ENCODE data around the gene INPP5E.

INPP5E gene

GRCh38 chr9:136399176-136400037 lies 40.2 kb downstream of the INPP5E start:
- peaks cover 63% of the 10 kb centered on the region for H3K4me1 Mint-ChIP-seq
- peak overlapping the region; percentile 7 to 87 for H3K27ac Mint-ChIP-seq

GRCh38 chr9:136398286-136398685 lies 41.4 kb downstream of the INPP5E start:
- Mint-ChIP-seq H3K9me3 (no peaks in the 10 kb centered on the region), H3K4me1 (peaks cover 51% of the 10 kb centered on the region), H3K27me3 (no peaks in the 10 kb centered on the region), H3K27ac (no peak overlapping the region), H3K4me3 (peak overlapping the region; percentile 91 to 93)
- DNase-seq (no peak), ATAC-seq (no peak)

More at GRCh38 chr9:136399176-136400037, 40.2 kb downstream of the INPP5E start:
- peak; percentile 32 to 61 for DNase-seq
- Mint-ChIP-seq H3K27me3 (no peaks in the 10 kb centered on the region), H3K9me3 (no peaks in the 10 kb centered on the region), H3K4me3 (peak overlapping the region; percentile 91 to 93)
- ATAC-seq = peak; percentile 40

- ATAC-seq (no peak), DNase-seq (no peak)
- no peaks in the 10 kb centered on the region for H3K9me3 Mint-ChIP-seq
- H3K27ac Mint-ChIP-seq = no peak overlapping the region
- H3K4me1 Mint-ChIP-seq = peaks cover 47% of the 10 kb centered on the region
- H3K4me3 Mint-ChIP-seq = peak overlapping the region in 1 of 2 donors; percentile 15
- no peaks in the 10 kb centered on the region for H3K27me3 Mint-ChIP-seq
Measured at GRCh38 chr9:136397643-136398042, 42.0 kb downstream of the INPP5E start.

- Mint-ChIP-seq H3K9me3 (no peaks in the 10 kb centered on the region), H3K4me1 (peaks cover 32% of the 10 kb centered on the region), H3K27me3 (no peaks in the 10 kb centered on the region), H3K27ac (no peak overlapping the region), H3K4me3 (no peak overlapping the region)
- no peak for DNase-seq
- ATAC-seq = no peak
Measured at GRCh38 chr9:136396219-136396515, 43.5 kb downstream of the INPP5E start.

GRCh38 chr9:136395345-136396218 lies 44.1 kb downstream of the INPP5E start:
- Mint-ChIP-seq H3K4me1 (peaks cover 26% of the 10 kb centered on the region), H3K4me3 (no peak overlapping the region), H3K27ac (no peak overlapping the region), H3K27me3 (no peaks in the 10 kb centered on the region), H3K9me3 (no peaks in the 10 kb centered on the region)
- ATAC-seq (no peak), DNase-seq (no peak)

- no peaks in the 10 kb centered on the region for H3K27me3 Mint-ChIP-seq
- no peak overlapping the region for H3K27ac Mint-ChIP-seq
- ATAC-seq (no peak), DNase-seq (no peak)
- peaks cover 23% of the 10 kb centered on the region for H3K4me1 Mint-ChIP-seq
- H3K4me3 Mint-ChIP-seq = no peak overlapping the region
- H3K9me3 Mint-ChIP-seq = no peaks in the 10 kb centered on the region
Measured at GRCh38 chr9:136395020-136395340, 44.7 kb downstream of the INPP5E start.

- no peaks in the 10 kb centered on the region for H3K27me3 Mint-ChIP-seq
- H3K27ac Mint-ChIP-seq = peak overlapping the region in 1 of 2 donors; percentile 12
- no peak overlapping the region for H3K4me3 Mint-ChIP-seq
Measured at GRCh38 chr9:136394312-136395019, 45.2 kb downstream of the INPP5E start.

DNA sequence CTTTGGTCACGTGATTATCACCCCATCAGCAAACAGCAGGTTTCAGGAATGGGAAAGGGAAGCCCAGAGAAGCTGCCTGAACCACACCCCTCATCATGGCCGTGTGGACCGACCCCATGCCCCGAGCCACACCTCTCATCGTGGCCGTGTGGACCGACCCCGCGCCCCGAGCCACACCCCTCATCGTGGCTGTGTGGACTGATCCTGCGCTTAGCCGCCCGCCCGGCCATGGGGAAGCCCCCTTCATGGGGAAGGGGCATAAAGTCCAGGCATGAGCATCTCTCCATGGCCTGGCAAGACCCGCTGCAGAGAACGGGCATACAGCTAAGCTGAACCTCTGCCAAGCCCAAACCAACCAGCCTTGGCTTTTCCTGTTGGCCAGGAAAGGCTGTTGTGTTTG lies 46.1 kb downstream of the INPP5E start:
- peak overlapping the region in 1 of 2 donors; percentile 27 for H3K27ac Mint-ChIP-seq
- ATAC-seq (no peak), DNase-seq (no peak)
- peaks cover 13% of the 10 kb centered on the region for H3K4me1 Mint-ChIP-seq
- H3K9me3 Mint-ChIP-seq = no peaks in the 10 kb centered on the region
- no peak overlapping the region for H3K4me3 Mint-ChIP-seq
- H3K27me3 Mint-ChIP-seq = no peaks in the 10 kb centered on the region

More at GRCh38 chr9:136394312-136395019, 45.2 kb downstream of the INPP5E start:
- Mint-ChIP-seq H3K9me3 (no peaks in the 10 kb centered on the region), H3K4me1 (peaks cover 23% of the 10 kb centered on the region)
- DNase-seq (no peak), ATAC-seq (no peak)

GRCh38 chr9:136392538-136393449 lies 46.9 kb downstream of the INPP5E start:
- ATAC-seq (no peak), DNase-seq (no peak)
- Mint-ChIP-seq H3K4me3 (no peak overlapping the region), H3K27me3 (no peaks in the 10 kb centered on the region), H3K4me1 (peaks cover 7% of the 10 kb centered on the region), H3K9me3 (no peaks in the 10 kb centered on the region), H3K27ac (peak overlapping the region in 1 of 2 donors; percentile 27)

DNA sequence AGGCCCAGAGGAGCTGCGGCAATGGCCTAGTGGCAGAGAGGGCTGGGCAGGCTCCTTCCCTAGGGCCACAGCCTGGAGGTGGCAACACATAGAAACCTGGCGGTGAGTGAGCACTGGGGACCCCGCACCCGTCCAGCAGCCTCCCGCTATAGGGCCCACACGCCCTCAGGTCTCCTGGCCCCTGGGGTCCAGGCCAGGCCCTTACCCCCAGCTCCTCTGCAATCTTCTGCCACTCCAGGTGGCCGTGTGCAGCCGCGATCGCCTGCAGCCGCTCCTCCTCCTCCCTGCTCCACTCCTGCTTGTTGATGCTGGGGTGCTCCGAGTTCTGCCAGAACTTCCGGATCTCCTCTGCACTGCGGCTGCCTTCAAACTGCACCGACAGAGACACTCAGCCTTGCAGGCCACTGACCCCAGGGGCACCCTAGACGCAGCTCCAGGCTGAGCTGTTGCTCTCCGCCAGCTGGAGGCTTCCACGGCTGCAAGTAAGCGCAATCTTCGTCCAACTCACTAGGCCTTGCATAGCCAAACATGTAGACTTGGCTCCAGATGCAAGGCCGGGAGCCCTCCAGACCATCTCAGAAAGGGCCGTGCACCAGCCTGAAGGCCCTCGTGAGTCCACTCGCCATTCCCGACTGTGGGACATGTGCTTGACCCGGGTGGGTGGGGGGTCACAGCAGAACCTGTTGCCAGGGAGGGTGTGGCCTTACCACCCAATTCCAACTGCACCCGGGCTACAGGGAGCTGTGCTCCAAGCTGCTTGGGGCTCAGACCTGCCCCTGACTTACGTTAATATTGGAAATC lies 47.7 kb downstream of the INPP5E start:
- ATAC-seq = no peak
- H3K27ac Mint-ChIP-seq = no peak overlapping the region

GRCh38 chr9:136389396-136389795 lies 50.2 kb downstream of the INPP5E start:
- DNase-seq (no peak), ATAC-seq (no peak)
- H3K4me1 Mint-ChIP-seq = peaks cover 28% of the 10 kb centered on the region
- no peak overlapping the region for H3K4me3 Mint-ChIP-seq
- H3K27me3 Mint-ChIP-seq = no peaks in the 10 kb centered on the region
- no peaks in the 10 kb centered on the region for H3K9me3 Mint-ChIP-seq
- H3K27ac Mint-ChIP-seq = no peak overlapping the region

More for the DNA sequence above, 47.7 kb downstream of the INPP5E start:
- H3K4me3 Mint-ChIP-seq = no peak overlapping the region
- H3K4me1 Mint-ChIP-seq = peaks cover 9% of the 10 kb centered on the region
- no peaks in the 10 kb centered on the region for H3K9me3 Mint-ChIP-seq
- DNase-seq = no peak
- no peaks in the 10 kb centered on the region for H3K27me3 Mint-ChIP-seq

DNA sequence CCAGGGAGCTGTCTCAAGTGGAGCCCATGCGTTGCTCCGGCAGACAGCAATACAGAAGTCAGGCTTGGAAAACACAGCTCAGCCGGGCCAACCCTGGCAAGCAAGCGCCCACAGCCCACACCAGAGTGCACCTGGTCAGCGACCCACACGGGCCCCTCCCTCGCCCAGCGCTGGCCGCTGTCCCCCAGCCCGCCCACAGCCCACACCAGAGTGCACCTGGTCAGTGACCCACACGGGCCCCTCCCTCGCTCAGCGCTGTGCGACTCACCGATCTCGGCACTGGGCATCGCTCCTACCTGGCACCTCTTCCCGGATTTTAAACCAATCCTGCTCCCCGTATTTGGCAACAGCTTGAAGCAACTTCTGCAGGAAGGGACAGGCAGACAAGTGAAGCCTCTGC lies 52.4 kb downstream of the INPP5E start:
- DNase-seq (no peak), ATAC-seq (no peak)
- Mint-ChIP-seq H3K27ac (no peak overlapping the region), H3K27me3 (no peaks in the 10 kb centered on the region), H3K4me1 (peaks cover 34% of the 10 kb centered on the region), H3K4me3 (no peak overlapping the region), H3K9me3 (no peaks in the 10 kb centered on the region)

- H3K9me3 Mint-ChIP-seq = no peaks in the 10 kb centered on the region
- ATAC-seq = no peak
- DNase-seq = no peak
- peaks cover 34% of the 10 kb centered on the region for H3K4me1 Mint-ChIP-seq
- H3K4me3 Mint-ChIP-seq = peak overlapping the region in 1 of 2 donors; percentile 10
- H3K27me3 Mint-ChIP-seq = no peaks in the 10 kb centered on the region
- peak overlapping the region; percentile 31 to 37 for H3K27ac Mint-ChIP-seq
Measured at GRCh38 chr9:136386018-136386417, 53.6 kb downstream of the INPP5E start.

DNA sequence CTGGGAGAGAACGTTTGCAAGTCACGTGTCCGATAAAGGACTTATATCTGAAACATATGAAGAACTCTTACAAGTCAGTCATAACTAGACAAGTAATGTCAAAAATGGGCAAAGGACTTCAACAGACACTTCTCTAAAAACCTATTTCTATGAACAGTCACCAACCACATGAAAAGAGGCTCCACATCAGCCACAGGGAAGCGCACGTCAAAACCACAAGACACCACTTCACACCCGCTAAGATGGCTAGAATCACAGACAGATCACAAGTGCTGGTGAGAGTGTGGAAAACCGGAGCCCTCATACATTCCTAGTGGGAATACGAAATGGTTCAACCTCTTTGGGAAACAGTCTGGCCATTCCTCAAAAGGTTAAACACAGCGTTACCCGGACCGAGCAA lies 54.6 kb downstream of the INPP5E start:
- Mint-ChIP-seq H3K27me3 (no peaks in the 10 kb centered on the region), H3K27ac (peak overlapping the region; percentile 27 to 80), H3K4me1 (peaks cover 34% of the 10 kb centered on the region), H3K4me3 (peak overlapping the region; percentile 14 to 58), H3K9me3 (no peaks in the 10 kb centered on the region)
- ATAC-seq = peak; percentile 95
- DNase-seq = peak; percentile 51 to 70

Data from stimulated activated naive CD8-positive, alpha-beta T cell treated with anti-CD3 and anti-CD28 coated beads, Interleukin-15, amount 100 ng/mL, for 72 hours (primary cell).